Pulmonary artery endothelial cell (primary cell): ENCODE data around the gene RIC1. TPM values are rescaled to one million over a fixed set of nuclear protein-coding genes. Genes with fewer than 3 reads are reported as not detected.
"Not testable (repeated sequence)": the region's sequence is repeated elsewhere in the genome, so short reads cannot be mapped to it uniquely, and the experiment has no call there.

Experiments used
- DNase-seq: peaks from one replicate; pipeline ENCODE4 v3.0.0-alpha.2; 2011; ENCODE audit warnings: low read depth, low spot score
- total RNA-seq: library from RNA; depleted of rRNA; stranded (reverse); fragments of >200 nt; gene quantifications from 2 replicates; pipeline ENCODE4 v1.2.3, GENCODE V29; 2014

RIC1 gene
- total RNA-seq, 1 donor from 2014 or later, result 32.8 TPM

DNA sequence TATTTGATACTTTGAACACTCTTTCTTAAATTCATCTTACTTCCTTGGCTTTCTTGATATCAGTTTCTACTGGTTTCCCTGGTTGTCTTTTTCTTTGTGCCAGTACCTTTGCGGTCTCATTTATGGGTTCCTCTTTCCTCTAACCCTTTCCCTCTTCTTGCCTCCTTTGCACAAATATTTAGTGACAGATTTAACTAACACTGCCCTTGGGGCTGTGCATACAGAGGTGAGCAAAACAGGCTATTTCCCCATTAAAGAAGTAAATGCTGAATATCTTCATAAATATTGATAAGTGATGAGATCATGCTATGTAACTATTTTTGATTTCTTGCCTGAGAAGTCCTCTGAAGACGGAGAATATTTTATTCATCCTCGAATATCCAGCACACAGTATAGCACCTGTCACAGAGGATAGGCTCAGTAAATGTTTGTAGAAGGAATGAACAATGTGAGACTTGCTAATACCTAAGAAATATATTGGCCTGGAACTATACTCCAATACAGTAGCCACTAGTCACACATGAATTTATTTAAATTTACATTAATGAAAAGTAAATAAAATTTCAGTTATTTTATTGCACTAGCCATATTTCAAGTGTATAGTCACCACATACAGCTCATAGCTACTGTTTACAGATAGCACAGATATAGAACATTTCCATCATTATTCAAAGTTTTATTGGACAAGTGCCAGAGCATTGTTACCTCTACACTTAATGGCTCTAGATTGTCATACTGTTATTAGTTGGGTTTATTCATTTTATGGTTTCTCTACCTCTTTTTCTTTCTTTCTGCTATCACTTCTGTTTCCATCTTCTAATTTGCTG is 90.4 kb downstream of the RIC1 start:
- peak; percentile 48 for DNase-seq

DNA sequence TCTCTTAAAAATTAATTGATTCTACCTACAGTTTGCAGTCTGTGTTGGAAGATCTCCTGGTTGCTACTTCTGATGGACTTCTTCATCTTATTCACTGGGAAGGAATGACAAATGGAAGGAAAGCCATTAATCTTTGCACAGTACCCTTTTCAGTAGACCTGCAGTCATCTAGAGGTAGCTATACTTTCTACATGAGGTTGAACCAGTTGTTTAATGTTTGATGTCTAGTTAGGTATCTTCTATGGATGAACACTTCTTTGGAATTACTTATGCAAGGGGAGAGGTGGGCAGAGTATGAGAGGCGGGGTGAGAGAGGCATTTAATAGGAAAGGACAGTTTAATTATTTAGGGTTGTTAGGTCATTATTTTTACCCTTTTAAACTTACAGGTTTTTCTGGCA is 91.2 kb downstream of the RIC1 start:
- DNase-seq, result no peak

DNA sequence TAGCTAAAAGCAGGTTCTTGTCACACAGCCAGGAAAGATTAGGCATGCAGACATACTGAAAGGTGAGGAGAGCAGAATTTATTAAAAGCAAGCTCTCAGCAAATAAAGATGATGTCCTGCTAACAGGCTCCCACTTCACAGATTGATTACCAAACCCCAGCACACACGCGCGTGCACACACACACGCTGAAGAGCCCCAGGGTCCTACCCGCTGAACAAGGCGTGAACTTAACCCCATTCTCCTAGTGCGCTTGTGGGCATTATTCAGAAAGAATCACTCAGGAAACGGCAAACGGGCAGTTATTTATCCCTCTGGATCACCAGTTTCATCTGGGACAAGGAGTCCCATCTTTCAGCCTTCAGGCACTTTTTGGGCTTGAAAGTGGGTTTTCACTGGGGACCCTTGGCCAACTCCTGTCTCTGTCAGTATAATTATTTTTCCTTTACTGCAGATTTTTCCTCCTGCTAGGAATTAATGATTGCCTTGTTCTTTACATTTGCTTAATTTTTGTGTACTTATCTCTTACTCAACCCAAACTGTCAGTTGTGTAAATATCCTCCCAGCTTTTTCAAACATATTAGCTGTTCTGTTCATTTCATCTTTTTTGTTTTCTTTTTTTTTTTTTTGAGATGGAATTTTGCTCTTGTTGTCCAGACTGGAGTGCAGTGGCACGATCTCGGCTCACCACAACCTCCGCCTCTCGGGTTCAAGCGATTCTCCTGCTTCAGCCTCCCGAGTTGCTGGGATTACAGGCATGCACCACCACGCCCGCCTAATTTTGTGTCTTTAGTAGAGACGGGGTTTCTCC is 92.6 kb downstream of the RIC1 start:
- DNase-seq, result no peak

GRCh38 chr9:5722679-5723078 is 93.8 kb downstream of the RIC1 start:
- DNase-seq, result not testable (repeated sequence)

- DNase-seq, result no peak
These were observed 106.2 kb downstream of the RIC1 start for GRCh38 chr9:5735072-5735471.

DNA sequence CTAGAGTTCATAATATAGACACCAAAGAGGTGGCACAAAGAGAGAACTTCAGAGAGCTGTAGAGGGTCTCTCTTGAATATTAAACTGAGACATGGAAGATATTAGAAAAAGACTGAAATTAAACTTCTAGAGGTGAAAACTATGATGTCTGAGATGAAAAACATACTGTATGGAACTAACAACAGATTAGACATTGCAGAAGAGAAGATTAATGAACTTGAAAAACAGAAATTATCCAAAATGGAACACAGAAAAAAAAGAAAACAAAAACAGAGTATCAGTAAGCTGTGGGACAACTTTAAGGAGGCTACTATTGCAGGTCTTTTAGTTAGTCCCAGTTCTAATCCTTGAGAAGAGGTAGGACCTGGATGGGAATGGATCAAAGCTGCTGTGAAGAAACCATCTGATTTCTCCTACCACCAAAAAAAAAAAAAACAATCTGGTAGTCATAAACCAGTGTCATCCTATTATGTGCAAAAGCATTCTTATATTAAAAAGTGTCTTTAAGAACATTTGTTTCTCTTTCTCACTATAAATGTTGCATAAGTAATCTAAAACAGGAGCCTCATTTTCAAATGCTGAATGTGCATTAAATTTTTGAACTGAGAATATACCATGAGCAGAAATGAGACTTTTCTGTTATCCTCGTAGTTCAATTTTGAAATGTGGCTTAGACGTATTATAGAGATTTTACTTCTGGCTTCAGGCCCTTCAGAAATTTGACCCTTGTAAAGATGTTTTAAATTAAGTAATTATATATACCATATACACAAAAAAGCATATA is 107.8 kb downstream of the RIC1 start:
- DNase-seq, result no peak

GRCh38 chr9:5743109-5743508 is 114.2 kb downstream of the RIC1 start:
- no peak for DNase-seq

GRCh38 chr9:5748438-5748837 is 119.5 kb downstream of the RIC1 start:
- DNase-seq, result no peak

DNA sequence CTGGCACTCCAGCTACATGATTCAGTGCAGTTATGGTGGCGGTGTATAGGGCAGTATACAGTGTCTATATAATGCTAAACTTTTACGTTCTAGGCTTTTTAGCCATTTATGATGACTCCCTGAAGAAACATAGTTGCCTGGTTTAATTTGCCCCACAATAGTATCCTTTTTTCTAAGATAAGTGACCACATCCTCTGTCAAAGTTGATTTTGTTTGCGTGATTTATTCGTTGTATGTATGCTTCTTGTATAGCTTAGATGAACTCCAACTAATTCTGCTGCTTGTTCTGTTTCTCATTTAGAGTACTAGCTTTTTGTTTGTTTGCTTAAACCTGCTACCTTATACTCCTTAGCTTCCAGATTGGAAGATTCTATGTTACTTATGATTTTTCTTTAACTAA is 120.4 kb downstream of the RIC1 start:
- no peak for DNase-seq

DNA sequence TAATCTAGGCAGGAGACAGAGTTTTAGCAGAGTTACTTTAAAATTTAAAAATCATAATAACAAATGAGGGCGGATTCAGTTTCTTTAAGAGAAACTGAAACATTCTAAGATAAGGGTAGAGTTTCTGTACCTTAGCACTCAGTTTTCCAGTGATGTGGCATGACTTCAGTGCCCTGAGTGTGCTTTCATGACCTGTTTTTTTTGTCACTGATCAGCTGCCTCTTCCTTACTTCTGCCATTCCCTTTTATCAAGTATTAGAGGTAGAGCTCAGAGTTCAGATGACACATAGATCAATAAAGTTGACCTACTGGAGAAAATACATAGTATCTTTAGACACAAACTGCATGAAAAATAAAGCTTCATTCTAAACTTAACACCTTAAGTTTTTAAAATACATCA is 121.7 kb downstream of the RIC1 start:
- DNase-seq, result no peak

DNA sequence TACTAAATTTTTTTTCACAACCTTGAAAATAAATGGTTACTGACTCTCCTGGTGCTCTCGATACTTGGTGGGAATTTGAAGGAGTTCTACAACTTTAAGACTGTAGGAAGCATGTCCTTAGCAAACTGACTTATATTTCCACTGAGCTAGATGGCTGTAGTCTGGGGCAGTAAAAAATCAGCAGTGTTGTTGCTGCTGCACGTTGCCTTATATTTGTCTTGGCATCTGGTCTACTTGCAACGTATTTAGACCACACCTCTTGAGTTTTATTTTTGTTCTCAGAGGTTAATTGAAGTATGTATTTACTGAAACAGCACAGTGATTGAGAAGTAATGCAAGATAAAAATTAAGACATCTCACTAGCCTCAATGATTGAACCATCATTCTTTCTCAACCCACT is 127.7 kb downstream of the RIC1 start:
- no peak for DNase-seq

- no peak for DNase-seq
These were observed 131.4 kb downstream of the RIC1 start for GRCh38 chr9:5760338-5760737.

DNA sequence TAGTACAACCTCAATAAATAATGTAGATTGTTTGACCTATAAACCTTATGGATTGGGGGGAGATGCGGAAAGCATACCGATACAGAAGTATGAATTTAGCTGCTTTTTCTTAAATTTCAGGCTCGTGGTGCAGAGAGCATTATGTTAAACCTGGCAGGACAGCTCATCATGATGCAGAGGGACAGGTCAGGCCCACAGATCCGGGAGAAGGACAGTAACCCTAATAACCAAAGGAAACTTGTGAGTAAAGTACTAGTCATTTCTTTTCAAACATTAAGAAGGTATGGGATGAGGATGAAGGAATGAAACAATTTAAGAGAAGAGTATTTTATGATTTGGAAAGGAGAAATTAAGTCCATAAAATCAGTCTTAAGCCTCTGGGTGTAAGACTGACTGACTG is 133.5 kb downstream of the RIC1 start:
- DNase-seq, result no peak

DNA sequence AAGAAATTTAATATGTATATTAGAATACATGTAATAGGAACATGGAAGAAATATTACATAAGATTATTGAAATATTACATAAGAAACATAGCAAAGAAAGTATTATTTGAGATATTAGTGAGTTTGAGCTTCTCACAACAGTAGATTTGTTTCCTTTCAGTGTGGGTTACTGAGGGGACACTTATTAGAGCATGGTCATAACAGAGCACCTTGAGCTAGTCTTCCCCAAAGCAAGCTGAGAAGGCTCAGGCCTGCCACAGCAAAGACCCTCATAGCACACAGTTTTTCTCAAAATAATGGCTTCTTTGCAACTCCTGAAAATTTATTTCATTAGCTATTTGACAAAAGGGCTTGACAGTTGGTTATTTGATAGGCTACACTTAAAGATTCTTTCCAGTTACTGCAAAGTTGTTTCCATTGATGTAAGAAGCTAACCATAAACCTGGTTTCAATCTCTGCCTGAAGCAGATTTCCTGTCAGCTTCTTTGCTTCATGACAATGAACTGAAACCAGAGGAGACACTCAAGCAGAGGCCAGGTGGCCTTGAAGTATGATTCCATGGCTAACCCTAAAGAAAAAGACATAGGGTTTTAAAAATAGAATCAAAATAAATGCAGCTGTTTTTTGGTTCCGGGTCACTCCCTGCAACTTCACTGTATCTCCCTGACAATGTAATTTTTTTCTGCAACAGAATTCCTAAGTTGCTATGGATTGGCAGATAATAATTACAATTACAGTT is 135.4 kb downstream of the RIC1 start:
- DNase-seq, result no peak

- DNase-seq, result no peak
These were observed 139.3 kb downstream of the RIC1 start for GRCh38 chr9:5767968-5768932.

DNA sequence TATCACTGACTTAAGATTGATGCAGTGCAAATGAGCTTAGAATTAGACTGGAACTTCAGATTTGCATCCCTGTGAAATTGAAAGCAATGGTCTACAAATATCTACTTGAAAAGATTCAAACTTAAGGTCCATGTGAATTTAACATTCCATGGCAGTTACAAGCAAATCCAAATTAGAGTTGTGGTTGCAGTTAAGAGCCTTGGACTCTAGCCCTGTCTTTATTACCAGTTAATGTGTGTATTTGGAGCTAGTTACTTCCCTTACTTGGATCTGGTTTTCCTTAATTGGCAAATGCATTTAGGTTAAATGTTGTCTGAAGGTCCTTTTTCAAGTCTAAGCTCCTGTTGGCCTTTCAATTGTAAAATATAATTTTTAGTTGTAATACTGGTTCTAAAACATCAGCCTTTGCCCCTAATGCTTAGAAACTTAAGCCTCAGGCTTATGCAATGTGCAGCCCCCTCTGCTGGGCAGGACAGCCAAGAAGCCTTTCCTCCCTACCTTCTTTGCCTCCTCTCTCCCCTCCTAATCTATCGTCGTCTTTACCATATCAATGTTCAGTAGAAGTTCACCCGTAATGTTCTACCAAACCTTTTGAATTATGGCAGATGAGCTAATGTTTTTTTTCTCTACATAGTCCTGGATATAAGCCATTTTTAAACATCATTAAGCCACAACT is 144.6 kb downstream of the RIC1 start:
- no peak for DNase-seq

GRCh38 chr9:5778805-5779204 is 149.9 kb downstream of the RIC1 start:
- DNase-seq, result no peak

DNA sequence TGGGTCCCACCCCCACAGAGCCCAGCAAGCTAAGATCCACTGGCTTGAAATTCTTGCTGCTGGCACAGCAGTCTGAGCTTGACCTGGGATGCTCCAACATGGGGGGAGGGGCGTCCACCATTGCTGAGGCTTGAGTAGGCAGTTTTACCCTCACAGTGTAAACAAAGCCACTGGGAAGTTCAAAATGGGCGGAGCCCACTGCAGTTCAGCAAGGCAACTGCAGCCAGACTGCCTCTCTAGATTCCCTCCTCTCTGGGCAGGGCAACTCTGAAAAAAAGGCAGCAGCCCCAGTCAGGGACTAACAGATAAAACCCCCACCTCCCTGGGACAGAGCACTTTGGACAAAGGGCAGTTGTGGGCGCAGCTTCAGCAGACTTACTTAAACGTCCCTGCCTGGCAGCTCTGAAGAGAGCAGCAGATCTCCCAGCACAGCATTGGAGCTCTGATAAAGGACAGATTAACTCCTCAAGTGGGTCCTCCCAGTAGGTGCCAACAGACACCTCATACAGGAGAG is 150.9 kb downstream of the RIC1 start:
- not testable (repeated sequence) for DNase-seq

DNA sequence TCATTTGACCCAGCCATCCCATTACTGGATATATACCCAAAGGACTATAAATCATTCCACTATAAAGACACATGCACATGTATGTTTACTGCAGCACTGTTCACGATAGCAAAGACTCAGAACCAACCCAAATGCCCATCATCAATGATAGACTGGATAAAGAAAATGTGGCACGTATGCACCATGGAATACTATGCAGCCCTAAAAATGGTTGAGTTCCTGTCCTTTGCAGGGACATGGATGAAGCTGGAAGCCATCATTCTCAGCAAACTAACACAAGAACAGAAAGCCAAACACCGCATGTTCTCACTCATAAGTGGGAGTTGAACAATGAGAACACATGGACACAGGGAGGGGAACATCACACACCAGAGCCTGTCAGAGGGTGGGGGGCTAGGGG is 154.5 kb downstream of the RIC1 start:
- DNase-seq, result not testable (repeated sequence)
